ENCODE results near the gene BORCS6. TPM values are rescaled to one million over a fixed set of nuclear protein-coding genes. Genes with fewer than 3 reads are reported as not detected.

BORCS6 gene
- polyA plus RNA-seq, 3 donors: 5.4 to 14.1 (median 13.9) TPM

GRCh38 chr17:8186446-8186786 is 3.6 kb downstream of the BORCS6 start:
- no peak for DNase-seq
- H3K4me3 Mint-ChIP-seq: no peak overlapping the region
- no peaks in the 10 kb centered on the region for H3K36me3 Mint-ChIP-seq
- peak overlapping the region; percentile 96 for H3K4me2 ChIP-seq (replicated peaks; ENCODE audit: extremely low read depth, low read length, poor library complexity, severe bottlenecking)
- H3K9ac ChIP-seq (ENCODE audit: insufficient read depth, low read length, poor library complexity, severe bottlenecking): peak overlapping the region; percentile 52
- no peaks in the 10 kb centered on the region for H3K9me3 ChIP-seq (replicated peaks in 1 of 2; ENCODE audit: control insufficient read depth in 1 of 2, insufficient read depth in 1 of 2, low read length in 2 of 2)
- H4K20me1 ChIP-seq (ENCODE audit: insufficient read depth, low read length): peaks cover 28% of the 10 kb centered on the region
- H3K4me1 ChIP-seq (ENCODE audit: control insufficient read depth in 1 of 2, insufficient read depth in 2 of 2, low read length in 2 of 2): peaks cover 50 to 60% of the 10 kb centered on the region in 2 donors
- H3K79me2 ChIP-seq (ENCODE audit: insufficient read depth, low read length): peaks cover 23% of the 10 kb centered on the region
- peaks cover 5 to 10% (median 8%) of the 10 kb centered on the region in 3 donors for H3K27me3 Mint-ChIP-seq (ENCODE audit: low read depth in 3 of 3)
- intact Hi-C loops (cut with micrococcal nuclease): loop anchor here (2.0 to 10.0 kb wide), 5 partner anchors 34 to 68 kb away; partner anchors contain the start of genes ALOXE3 (in 1 of the 2), CTC1 (in 1 of the 2), HES7 (in 1 of the 2) and PER1 (in 1 of the 2)
- TF ChIP-seq CTCF (IDR thresholded peaks at IDR 0.05): peak; percentile 40
- peak overlapping the region; percentile 79 for H2AFZ ChIP-seq (ENCODE audit: insufficient read depth, low read depth, low read length, poor library complexity, severe bottlenecking)
- H3K4me1 Mint-ChIP-seq: peaks cover 15% of the 10 kb centered on the region
- no peaks in the 10 kb centered on the region for H3K36me3 ChIP-seq (replicated peaks in 1 of 2; ENCODE audit: control insufficient read depth in 1 of 2, insufficient read depth in 2 of 2, low read length in 2 of 2)
- 0% methylated on average over 21 of the region's 23 CpGs for WGBS (ENCODE audit: insufficient coverage)
- peaks cover 0 to 3% (median 0%) of the 10 kb centered on the region in 7 donors for H3K9me3 Mint-ChIP-seq
- H3K4me3 ChIP-seq (replicated peaks in 1 of 3; ENCODE audit: low read depth in 2 of 3, low read length in 3 of 3): peak overlapping the region; percentile 51 to 90 (median 63)
- no peak overlapping the region for H3K27ac Mint-ChIP-seq
- H3K27me3 ChIP-seq (ENCODE audit: control insufficient read depth in 2 of 2, insufficient read depth in 2 of 2, low read length in 2 of 2): no peaks in the 10 kb centered on the region
- peak overlapping the region; percentile 46 to 61 for H3K27ac ChIP-seq (ENCODE audit: low read depth in 1 of 2, low read length in 2 of 2)

- intact Hi-C loops (cut with micrococcal nuclease): loop anchor here (1.0 to 10.0 kb wide), 6 partner anchors 10 to 67 kb away; partner anchors contain the start of genes ALOXE3 (in 1 of the 2), CTC1 (in 1 of the 2), HES7 (in 1 of the 2) and PER1 (in 1 of the 2)
- peak overlapping the region; percentile 79 for H2AFZ ChIP-seq (ENCODE audit: insufficient read depth, low read depth, low read length, poor library complexity, severe bottlenecking)
- peak overlapping the region; percentile 46 to 61 for H3K27ac ChIP-seq (ENCODE audit: low read depth in 1 of 2, low read length in 2 of 2)
- WGBS (ENCODE audit: insufficient coverage): under 1% methylated on average over 40 of the region's 44 CpGs
- H3K36me3 ChIP-seq (replicated peaks in 1 of 2; ENCODE audit: control insufficient read depth in 1 of 2, insufficient read depth in 2 of 2, low read length in 2 of 2): no peaks in the 10 kb centered on the region
- peaks cover 28% of the 10 kb centered on the region for H4K20me1 ChIP-seq (ENCODE audit: insufficient read depth, low read length)
- no peaks in the 10 kb centered on the region for H3K27me3 ChIP-seq (ENCODE audit: control insufficient read depth in 2 of 2, insufficient read depth in 2 of 2, low read length in 2 of 2)
- peaks cover 5 to 11% (median 10%) of the 10 kb centered on the region in 3 donors for H3K27me3 Mint-ChIP-seq (ENCODE audit: low read depth in 3 of 3)
- H3K4me3 ChIP-seq (replicated peaks in 1 of 3; ENCODE audit: low read depth in 2 of 3, low read length in 3 of 3): peak overlapping the region; percentile 51 to 90 (median 63)
- no peak for TF ChIP-seq CTCF (IDR thresholded peaks at IDR 0.05)
- peaks cover 43 to 54% of the 10 kb centered on the region in 2 donors for H3K4me1 ChIP-seq (ENCODE audit: control insufficient read depth in 1 of 2, insufficient read depth in 2 of 2, low read length in 2 of 2)
- H3K9me3 ChIP-seq (replicated peaks in 1 of 2; ENCODE audit: control insufficient read depth in 1 of 2, insufficient read depth in 1 of 2, low read length in 2 of 2): no peaks in the 10 kb centered on the region
- H3K9ac ChIP-seq (ENCODE audit: insufficient read depth, low read length, poor library complexity, severe bottlenecking): peak overlapping the region; percentile 52
- peak overlapping the region; percentile 96 for H3K4me2 ChIP-seq (replicated peaks; ENCODE audit: extremely low read depth, low read length, poor library complexity, severe bottlenecking)
- peaks cover 14% of the 10 kb centered on the region for H3K4me1 Mint-ChIP-seq
- H3K4me3 Mint-ChIP-seq: no peak overlapping the region
- H3K79me2 ChIP-seq (ENCODE audit: insufficient read depth, low read length): peaks cover 23% of the 10 kb centered on the region
- H3K36me3 Mint-ChIP-seq: no peaks in the 10 kb centered on the region
- peak; percentile 79 to 82 (median 81) for DNase-seq
- no peak overlapping the region for H3K27ac Mint-ChIP-seq
- H3K9me3 Mint-ChIP-seq: peaks cover 0 to 3% (median 0%) of the 10 kb centered on the region in 7 donors
Observed at GRCh38 chr17:8185582-8186445, 4.2 kb downstream of the BORCS6 start.
